ENCODE measurements around the gene VAV2. TPM values are rescaled to one million over a fixed set of nuclear protein-coding genes. Genes with fewer than 3 reads are reported as not detected.

The VAV2 gene
- total RNA-seq, 1 donor from 2014 or later, result 47.0 TPM

- TF ChIP-seq CTCF (conservative IDR thresholded peaks at IDR 0.05), result peak; percentile 51
- peak overlapping the region; percentile 64 for H3K27ac Mint-ChIP-seq (ENCODE audit: unreplicated experiment)
- no peaks in the 10 kb centered on the region for H3K27me3 Mint-ChIP-seq (ENCODE audit: low read depth)
- H3K4me3 Mint-ChIP-seq, result no peak overlapping the region
- H3K9me3 Mint-ChIP-seq, result peaks cover 5% of the 10 kb centered on the region
- DNase-seq (ENCODE audit: low read depth, low spot score), result peak; percentile 41
- H3K4me1 Mint-ChIP-seq, result peaks cover 16% of the 10 kb centered on the region
- peaks cover 3% of the 10 kb centered on the region for H3K36me3 Mint-ChIP-seq (ENCODE audit: low read depth)
These were observed 276.1 kb downstream of the VAV2 start for GRCh38 chr9:133715866-133716563.

- Mint-ChIP-seq H3K4me1 (peaks cover 16% of the 10 kb centered on the region), H3K36me3 (ENCODE audit: low read depth) (peaks cover 1% of the 10 kb centered on the region), H3K9me3 (peaks cover 1% of the 10 kb centered on the region), H3K27me3 (ENCODE audit: low read depth) (no peaks in the 10 kb centered on the region), H3K27ac (ENCODE audit: unreplicated experiment) (peak overlapping the region; percentile 94), H3K4me3 (no peak overlapping the region)
- TF ChIP-seq CTCF (conservative IDR thresholded peaks at IDR 0.05), result no peak
- no peak for DNase-seq (ENCODE audit: low read depth, low spot score)
These were observed 276.7 kb downstream of the VAV2 start for GRCh38 chr9:133715295-133715865.

GRCh38 chr9:133714606-133715294, 277.4 kb downstream of the VAV2 start:
- TF ChIP-seq CTCF (conservative IDR thresholded peaks at IDR 0.05), result no peak
- Mint-ChIP-seq H3K4me1 (peaks cover 16% of the 10 kb centered on the region), H3K27me3 (ENCODE audit: low read depth) (no peaks in the 10 kb centered on the region), H3K36me3 (ENCODE audit: low read depth) (no peaks in the 10 kb centered on the region), H3K4me3 (no peak overlapping the region), H3K9me3 (no peaks in the 10 kb centered on the region), H3K27ac (ENCODE audit: unreplicated experiment) (peak overlapping the region; percentile 94)
- DNase-seq (ENCODE audit: low read depth, low spot score), result no peak

- no peaks in the 10 kb centered on the region for H3K27me3 Mint-ChIP-seq (ENCODE audit: low read depth)
- no peak for TF ChIP-seq CTCF (conservative IDR thresholded peaks at IDR 0.05)
- peak overlapping the region; percentile 42 for H3K4me3 Mint-ChIP-seq
- H3K27ac Mint-ChIP-seq (ENCODE audit: unreplicated experiment), result peak overlapping the region; percentile 86
- H3K36me3 Mint-ChIP-seq (ENCODE audit: low read depth), result no peaks in the 10 kb centered on the region
- H3K4me1 Mint-ChIP-seq, result peaks cover 16% of the 10 kb centered on the region
- no peak for DNase-seq (ENCODE audit: low read depth, low spot score)
- no peaks in the 10 kb centered on the region for H3K9me3 Mint-ChIP-seq
These were observed 278.1 kb downstream of the VAV2 start for GRCh38 chr9:133713960-133714495.

GRCh38 chr9:133713150-133713959, 278.8 kb downstream of the VAV2 start:
- Mint-ChIP-seq H3K4me1 (peaks cover 16% of the 10 kb centered on the region), H3K27ac (ENCODE audit: unreplicated experiment) (no peak overlapping the region), H3K27me3 (ENCODE audit: low read depth) (no peaks in the 10 kb centered on the region), H3K4me3 (peak overlapping the region; percentile 42), H3K36me3 (ENCODE audit: low read depth) (no peaks in the 10 kb centered on the region), H3K9me3 (no peaks in the 10 kb centered on the region)
- no peak for DNase-seq (ENCODE audit: low read depth, low spot score)
- TF ChIP-seq CTCF (conservative IDR thresholded peaks at IDR 0.05), result no peak
